ENCODE data around the gene TLCD2. TPM values are rescaled to one million over a fixed set of nuclear protein-coding genes. Genes with fewer than 3 reads are reported as not detected.
"Not testable (repeated sequence)": the region's sequence is repeated elsewhere in the genome, so short reads cannot be mapped to it uniquely, and the experiment has no call there.

TLCD2 gene
- total RNA-seq, 1 donor from 2014 or later, result 7.5 TPM

DNA sequence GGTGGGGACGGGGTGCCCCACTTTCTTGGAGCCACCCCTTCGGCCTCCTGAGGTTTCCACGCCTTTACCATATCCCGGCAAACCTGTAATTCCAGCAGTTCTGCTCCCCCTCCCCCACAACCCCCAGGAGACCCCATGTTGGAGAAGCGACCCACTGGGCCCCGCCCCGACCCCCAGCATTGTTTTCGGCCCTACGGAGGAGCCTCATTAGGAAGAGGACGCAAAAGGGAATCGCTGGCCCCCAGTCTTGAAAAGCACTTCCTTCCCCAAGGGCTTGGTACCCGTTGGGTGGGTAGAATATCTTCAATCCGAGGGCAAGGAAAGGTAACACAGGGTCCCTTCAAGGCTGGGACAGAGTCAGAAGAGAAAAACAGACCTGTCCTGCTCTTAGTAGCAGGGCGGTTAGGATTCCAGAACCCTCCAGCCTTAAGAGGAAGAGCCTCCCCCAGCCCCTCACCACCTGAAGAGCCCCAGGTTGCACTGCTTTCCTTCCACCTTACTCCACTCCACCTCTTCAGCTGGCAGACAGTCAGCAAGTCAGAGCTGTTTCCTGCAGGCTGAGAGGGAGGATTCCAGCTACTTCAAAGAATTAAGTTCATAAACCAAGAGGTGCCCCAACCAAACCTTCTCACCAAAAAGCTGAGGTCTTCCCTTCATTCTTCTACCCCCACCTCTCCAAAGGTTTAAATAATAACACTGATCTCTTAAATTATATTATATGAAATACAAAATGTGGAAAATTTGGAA lies 803 bp upstream of the TLCD2 start:
- TF ChIP-seq, protein P1, sequence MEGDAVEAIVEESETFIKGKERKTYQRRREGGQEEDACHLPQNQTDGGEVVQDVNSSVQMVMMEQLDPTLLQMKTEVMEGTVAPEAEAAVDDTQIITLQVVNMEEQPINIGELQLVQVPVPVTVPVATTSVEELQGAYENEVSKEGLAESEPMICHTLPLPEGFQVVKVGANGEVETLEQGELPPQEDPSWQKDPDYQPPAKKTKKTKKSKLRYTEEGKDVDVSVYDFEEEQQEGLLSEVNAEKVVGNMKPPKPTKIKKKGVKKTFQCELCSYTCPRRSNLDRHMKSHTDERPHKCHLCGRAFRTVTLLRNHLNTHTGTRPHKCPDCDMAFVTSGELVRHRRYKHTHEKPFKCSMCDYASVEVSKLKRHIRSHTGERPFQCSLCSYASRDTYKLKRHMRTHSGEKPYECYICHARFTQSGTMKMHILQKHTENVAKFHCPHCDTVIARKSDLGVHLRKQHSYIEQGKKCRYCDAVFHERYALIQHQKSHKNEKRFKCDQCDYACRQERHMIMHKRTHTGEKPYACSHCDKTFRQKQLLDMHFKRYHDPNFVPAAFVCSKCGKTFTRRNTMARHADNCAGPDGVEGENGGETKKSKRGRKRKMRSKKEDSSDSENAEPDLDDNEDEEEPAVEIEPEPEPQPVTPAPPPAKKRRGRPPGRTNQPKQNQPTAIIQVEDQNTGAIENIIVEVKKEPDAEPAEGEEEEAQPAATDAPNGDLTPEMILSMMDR (IDR thresholded peaks at IDR 0.05), result no peak
- H3K9me3 ChIP-seq, result no peaks in the 10 kb centered on the region
- H3K27me3 ChIP-seq, result no peaks in the 10 kb centered on the region
- no peak for DNase-seq (ENCODE audit: low spot score in 2 of 2)
- H3K36me3 ChIP-seq, result peaks cover 22 to 53% of the 10 kb centered on the region in 2 donors
- peaks cover 16 to 44% of the 10 kb centered on the region in 2 donors for H3K4me1 ChIP-seq
- intact Hi-C loops (cut with DNase I), result loop anchor here (1.0 to 10.0 kb wide), 3 partner anchors 27 to 226 kb away; partner anchors contain the start of gene PRPF8
- peak overlapping the region; percentile 73 to 85 for H3K4me3 ChIP-seq
- H3K27ac ChIP-seq, result peak overlapping the region; percentile 79 to 80

DNA sequence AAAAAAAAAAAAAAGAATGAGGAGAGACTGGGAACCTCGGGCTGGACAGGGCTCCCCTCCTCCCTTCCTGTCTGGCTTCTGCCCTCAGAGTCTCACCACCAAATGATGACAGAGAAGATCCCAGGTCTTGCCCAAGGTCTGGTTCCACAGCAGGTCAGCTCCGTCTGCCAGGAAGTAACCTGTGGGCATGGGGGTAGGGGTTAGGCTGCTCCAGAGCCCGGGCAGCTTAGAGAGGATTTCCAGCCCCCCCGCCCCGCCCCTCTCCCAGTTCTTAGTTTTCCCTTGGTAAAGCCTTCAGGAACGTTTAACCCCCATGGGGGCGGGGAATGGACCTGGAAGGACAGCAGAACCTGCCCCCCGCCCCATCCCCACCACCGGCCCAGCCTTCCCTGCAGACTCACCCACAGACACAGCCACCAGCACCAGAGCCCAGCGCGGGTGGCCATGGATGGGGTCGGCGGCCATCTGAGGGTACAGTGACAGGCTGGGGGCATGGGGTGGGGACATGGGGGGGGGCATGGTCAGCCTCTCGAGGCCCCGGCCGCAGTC lies 700 bp downstream of the TLCD2 start:
- H3K27me3 ChIP-seq, result no peaks in the 10 kb centered on the region
- intact Hi-C loops (cut with DNase I), result no loop called here
- H3K9me3 ChIP-seq, result no peaks in the 10 kb centered on the region
- H3K36me3 ChIP-seq, result peaks cover 22 to 48% of the 10 kb centered on the region in 2 donors
- peak overlapping the region; percentile 73 to 85 for H3K4me3 ChIP-seq
- TF ChIP-seq, protein P1 (IDR thresholded peaks at IDR 0.05), result no peak
- no peak for DNase-seq (ENCODE audit: low spot score in 2 of 2)
- H3K27ac ChIP-seq, result peak overlapping the region; percentile 79 to 80
- H3K4me1 ChIP-seq, result peaks cover 16 to 44% of the 10 kb centered on the region in 2 donors

DNA sequence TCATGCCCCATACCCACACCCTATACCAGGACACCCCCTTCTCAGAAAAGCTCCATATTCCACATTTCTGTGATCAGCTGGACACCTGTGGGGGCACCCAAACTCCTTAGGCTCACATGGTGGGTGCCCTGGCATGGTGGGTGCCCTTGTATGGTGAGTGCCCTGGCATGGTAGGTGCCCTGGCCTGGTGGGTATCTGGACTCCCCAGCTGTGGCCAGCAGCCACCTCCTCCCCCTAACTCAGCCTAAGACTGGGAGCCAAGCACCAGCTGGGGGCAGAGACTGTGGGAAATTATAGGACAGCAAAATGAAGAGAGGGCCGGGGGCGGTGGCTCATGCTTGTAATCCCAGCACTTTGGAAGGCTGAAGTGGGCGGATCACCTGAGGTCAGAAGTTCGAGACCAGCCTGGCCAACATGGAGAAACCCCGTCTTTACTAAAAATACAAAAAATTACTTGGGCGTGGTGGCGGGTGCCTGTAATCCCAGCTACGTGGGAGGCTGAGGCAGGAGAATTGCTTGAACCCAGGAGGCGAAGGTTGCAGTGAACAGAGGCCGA lies 1.3 kb downstream of the TLCD2 start:
- H3K9me3 ChIP-seq; DNase-seq (ENCODE audit: low spot score in 2 of 2); H3K4me3 ChIP-seq; intact Hi-C loops (cut with DNase I); H3K27ac ChIP-seq; H3K27me3 ChIP-seq: not testable (repeated sequence)
- peaks cover 10 to 40% of the 10 kb centered on the region in 2 donors for H3K4me1 ChIP-seq
- peaks cover 20 to 44% of the 10 kb centered on the region in 2 donors for H3K36me3 ChIP-seq

DNA sequence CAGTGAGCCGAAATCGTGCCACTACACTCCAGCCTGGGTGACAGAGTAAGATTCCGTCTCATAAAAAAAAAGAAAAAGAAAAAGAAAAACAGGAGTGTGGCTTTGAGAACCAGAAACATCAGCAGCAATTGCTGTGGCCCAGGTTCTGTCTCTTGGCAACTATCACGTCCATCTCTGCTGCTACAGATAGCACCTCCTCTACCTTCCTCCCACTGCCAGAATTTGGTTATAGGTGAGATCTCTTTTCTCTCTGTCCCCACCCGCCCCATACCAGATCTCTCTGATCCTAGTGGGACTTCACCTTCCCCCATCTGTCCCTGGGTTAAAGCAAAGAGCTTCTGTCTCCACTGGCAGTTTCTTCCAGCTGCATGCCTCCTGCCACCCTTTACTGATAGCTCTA lies 3.1 kb downstream of the TLCD2 start:
- TF ChIP-seq, protein P1 (IDR thresholded peaks at IDR 0.05), result no peak
- no peak for DNase-seq (ENCODE audit: low spot score in 2 of 2)
- H3K36me3 ChIP-seq, result peaks cover 2 to 26% of the 10 kb centered on the region in 2 donors
- H3K9me3 ChIP-seq, result no peaks in the 10 kb centered on the region
- no peak overlapping the region for H3K27ac ChIP-seq
- intact Hi-C loops (cut with DNase I), result no loop called here
- peaks cover 5 to 23% of the 10 kb centered on the region in 2 donors for H3K4me1 ChIP-seq
- no peak overlapping the region for H3K4me3 ChIP-seq
- no peaks in the 10 kb centered on the region for H3K27me3 ChIP-seq

DNA sequence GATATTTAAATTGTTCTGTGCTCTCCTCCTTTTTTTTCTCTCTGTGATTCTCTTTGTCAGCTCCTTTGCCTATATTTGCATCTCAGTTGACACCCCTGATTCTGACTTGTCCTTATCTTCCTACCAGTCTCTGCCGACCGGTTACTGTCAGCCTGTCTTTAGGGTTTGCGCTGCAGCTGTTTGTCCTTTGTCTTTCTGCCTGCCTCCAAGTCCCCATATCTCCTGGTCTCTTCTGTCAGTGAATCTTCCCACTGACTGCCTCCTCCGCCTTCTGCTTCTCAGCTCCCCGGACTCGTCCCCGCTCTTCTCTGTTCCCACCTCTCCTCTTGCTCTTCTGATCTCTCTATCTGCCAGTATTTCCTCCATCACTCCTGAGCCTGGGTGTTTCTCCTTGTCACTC lies 5.2 kb downstream of the TLCD2 start:
- DNase-seq (ENCODE audit: low spot score in 2 of 2), result no peak
- H3K36me3 ChIP-seq, result peaks cover 0 to 13% of the 10 kb centered on the region in 2 donors
- intact Hi-C loops (cut with DNase I), result no loop called here
- H3K4me3 ChIP-seq, result no peak overlapping the region
- no peak overlapping the region for H3K27ac ChIP-seq
- peaks cover 0 to 9% of the 10 kb centered on the region in 2 donors for H3K4me1 ChIP-seq
- TF ChIP-seq, protein P1 (IDR thresholded peaks at IDR 0.05), result no peak
- H3K9me3 ChIP-seq, result no peaks in the 10 kb centered on the region
- H3K27me3 ChIP-seq, result no peaks in the 10 kb centered on the region

DNA sequence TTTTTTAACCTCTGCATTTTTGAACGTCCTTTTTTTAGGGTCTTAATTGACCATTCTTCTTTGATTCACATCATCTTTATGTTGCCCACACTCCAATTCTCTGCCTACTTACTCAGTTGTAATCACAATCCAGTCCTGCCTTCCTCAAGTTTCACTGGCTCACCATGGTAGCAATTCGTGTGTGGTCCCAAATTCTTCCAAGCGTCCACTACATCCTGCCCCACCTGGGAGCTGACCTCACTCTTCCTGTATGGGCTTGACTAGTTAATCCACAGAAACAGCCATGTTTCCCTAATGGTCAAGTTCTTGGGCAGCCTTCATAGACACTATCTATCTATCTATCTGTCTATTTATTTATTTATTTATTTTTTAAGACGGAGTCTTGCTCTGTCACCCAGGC lies 7.1 kb downstream of the TLCD2 start:
- intact Hi-C loops (cut with DNase I), result no loop called here

DNA sequence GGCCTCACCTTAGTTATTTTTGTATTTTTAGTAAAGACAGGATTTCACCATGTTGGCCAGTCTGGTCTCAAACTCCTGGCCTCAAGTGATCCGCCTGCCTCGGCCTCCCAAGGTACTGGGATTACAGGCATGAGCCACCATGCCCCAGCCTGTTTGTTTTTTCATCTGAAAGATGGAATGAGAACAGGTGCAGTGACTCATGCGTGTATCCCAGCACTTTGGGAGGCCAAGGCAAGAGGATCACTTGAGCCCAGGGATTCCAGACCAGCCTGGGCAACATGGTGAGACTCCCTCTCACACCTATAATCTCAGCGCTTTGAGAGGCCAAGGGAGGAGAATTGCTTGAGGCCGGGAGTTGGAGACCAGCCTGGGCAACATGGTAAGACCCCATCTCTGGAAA lies 10.3 kb downstream of the TLCD2 start:
- H3K4me1 ChIP-seq; H3K4me3 ChIP-seq; H3K27me3 ChIP-seq; H3K27ac ChIP-seq; intact Hi-C loops (cut with DNase I); H3K36me3 ChIP-seq; H3K9me3 ChIP-seq; DNase-seq (ENCODE audit: low spot score in 2 of 2): not testable (repeated sequence)

More for the DNA sequence above, 7.1 kb downstream of the TLCD2 start:
- TF ChIP-seq, protein P1 (IDR thresholded peaks at IDR 0.05), result no peak
- Histone ChIP-seq H3K9me3 (no peaks in the 10 kb centered on the region), H3K4me3 (no peak overlapping the region), H3K36me3 (peaks cover 0 to 11% of the 10 kb centered on the region in 2 donors), H3K27ac (no peak overlapping the region), H3K27me3 (no peaks in the 10 kb centered on the region), H3K4me1 (peaks cover 0 to under 1% of the 10 kb centered on the region in 2 donors)
- no peak for DNase-seq (ENCODE audit: low spot score in 2 of 2)

Data from ascending aorta (tissue), 2 donors.